EL (cell line): ENCODE measurements around the gene NT5C2.

Experiments used
- DNase-seq: peaks from one replicate; pipeline ENCODE4 v3.0.0-alpha.2; 2016

Gene NT5C2

DNA sequence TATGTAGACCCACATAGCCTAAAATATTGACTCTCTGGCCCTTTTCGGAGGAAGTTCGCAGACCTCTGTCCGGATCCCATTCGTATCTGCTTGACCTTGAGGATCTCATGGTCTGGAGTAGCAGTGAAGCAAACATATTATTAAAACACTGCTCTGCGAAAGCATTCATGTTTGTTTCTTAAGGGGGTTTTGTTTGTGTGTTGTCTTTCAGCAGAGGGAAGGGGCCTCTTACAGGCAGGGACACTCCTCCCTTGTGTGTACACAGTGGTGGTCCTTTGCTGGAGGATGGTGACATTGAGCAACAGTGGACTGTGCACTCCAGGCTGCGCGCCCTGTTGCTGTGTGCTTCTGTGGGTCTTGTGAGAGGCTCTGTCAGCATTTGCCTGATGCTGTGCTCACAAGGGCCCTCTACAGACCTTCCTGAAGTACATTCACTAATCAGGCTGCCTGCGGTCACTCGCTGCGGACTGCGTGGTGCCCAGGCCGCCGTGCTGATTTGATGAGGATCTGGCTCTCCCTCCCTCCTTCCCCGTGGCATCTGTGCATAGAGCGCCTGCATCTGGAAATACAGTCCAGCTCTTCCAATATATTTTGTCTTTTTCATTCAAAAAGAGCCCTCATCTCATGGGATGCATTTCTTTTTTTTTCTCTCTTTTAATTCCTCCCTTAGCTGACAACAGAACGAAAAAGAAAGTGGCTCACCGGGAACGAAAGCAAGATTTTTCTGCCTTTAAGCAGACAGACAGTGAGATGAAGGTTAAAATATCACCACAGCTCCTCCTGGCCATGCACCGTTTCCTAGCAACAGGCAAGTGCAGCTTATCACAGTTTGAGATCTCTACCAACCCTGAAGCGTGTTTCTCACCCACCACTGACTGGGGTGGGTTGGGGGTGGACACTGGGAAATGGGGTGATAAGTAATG is 139.2 kb downstream of the NT5C2 start:
- peak; percentile 49 for DNase-seq

DNA sequence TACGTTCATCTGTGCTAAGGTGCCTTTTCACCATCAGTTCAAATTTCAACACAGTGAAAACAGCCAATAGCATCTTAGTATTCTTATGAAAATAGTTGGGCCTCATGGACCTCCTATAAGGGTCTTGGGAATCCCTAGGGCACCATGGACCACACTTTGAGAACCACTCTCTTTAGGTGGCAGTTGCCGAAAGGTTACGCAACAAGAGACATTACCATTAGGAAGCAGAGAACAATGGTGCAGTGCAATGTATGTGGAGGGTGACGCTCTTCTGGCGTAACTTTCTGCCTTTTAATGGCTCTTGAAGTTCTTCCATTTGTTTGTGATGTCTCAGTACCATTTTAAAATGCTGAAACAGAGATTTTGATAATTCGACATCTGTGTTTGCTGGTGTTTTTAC is 143.8 kb downstream of the NT5C2 start:
- no peak for DNase-seq

DNA sequence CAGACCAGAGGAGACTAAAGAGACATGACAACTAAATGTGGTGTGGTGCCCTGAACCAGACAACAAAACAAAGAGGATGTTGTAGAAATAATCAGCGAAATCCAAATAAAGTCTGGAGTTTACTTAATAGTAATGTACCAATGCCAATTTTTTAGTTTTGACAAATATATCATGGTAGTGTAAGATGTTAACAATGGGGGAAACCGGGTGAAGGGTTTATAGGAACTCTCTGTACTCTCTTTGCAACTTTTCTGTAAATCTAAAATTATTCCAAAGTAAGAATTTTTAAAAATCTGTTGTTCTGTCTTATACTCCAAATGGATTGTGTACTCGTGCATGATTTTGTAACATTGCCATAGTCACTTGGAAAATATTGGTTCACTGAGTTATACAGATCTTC is 145.7 kb downstream of the NT5C2 start:
- DNase-seq = no peak

DNA sequence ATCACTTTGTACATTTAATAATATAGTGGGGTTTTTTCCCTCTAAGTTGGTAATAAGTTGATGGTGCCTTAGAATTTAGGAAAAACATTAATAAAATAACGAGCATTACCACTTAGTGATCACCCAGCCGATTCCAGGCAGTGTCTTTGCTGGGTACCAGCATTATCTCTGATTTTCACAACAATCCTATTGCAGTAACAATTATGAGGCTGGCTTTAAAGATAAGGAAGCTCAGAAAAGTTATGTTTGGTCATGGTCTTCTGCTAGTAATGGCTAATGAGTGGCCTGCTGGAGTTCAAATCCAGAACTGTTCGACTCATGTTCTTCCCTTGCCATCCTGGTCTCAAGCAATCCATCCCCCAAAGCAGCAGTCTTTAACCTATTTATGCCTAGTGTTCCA is 147.1 kb downstream of the NT5C2 start:
- no peak for DNase-seq

DNA sequence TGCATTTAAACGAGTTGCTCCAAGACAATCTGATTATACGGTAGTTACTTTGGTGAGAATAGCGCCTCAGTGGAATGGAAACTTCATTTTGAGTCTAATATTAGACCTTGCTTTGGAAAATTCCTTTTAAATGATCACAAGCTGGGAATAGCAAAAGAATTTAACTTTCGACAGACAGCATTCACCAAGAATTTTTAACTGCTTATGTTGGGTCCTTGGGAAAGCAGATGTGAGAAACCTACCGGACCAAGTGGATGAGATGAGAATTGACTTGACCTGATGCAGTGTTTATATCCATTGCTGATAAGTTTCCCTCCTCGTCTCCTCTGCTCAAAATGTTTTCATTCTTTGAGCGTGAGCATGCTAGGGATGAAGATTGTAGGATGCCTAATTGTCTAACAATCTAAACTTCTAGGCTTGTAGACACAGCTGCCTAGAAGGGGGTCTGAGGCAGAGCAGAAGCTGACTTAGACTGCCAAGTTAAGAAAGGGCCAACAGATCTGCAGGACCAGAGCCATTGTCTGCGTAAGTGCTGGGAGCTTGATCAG is 148.1 kb downstream of the NT5C2 start:
- DNase-seq = peak; percentile 63

DNA sequence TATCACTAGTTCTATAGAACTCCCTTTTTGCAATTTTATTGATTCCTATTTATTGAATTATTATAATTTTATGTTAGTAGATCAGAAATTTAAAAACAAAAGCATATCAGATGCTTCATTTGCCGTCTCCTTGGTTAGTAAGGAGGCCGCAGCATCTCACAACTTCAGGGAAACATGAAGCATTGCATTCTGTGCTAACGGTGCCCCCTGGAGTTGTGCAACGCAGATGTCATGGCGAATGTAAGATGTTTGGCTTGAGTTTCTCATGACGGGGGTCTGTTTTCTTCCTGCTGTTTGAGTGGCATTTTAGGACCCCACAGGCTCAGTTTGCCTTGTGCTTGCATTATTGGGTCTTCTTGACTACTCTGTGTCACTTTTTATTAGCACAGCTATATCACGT is 150.2 kb downstream of the NT5C2 start:
- DNase-seq = no peak

DNA sequence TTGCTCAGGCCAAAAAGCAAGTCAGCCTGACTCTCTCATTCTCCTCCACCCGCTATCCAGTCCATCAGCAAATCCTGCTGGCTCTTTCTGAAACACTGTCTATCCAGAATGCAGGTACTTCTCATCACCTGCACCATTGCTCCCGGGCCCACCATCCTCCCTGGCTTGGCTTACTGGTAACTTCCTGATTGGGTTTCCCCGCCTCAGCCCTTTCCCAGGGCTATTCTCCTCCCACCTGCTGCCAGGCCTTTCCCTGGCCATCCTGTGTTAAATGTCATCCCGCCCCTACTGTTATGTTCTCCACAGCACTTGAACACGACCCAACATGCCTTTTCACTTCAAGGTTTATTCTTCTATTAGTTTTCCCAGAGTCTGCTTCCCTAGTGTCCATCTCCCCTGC is 150.9 kb downstream of the NT5C2 start:
- DNase-seq = no peak

DNA sequence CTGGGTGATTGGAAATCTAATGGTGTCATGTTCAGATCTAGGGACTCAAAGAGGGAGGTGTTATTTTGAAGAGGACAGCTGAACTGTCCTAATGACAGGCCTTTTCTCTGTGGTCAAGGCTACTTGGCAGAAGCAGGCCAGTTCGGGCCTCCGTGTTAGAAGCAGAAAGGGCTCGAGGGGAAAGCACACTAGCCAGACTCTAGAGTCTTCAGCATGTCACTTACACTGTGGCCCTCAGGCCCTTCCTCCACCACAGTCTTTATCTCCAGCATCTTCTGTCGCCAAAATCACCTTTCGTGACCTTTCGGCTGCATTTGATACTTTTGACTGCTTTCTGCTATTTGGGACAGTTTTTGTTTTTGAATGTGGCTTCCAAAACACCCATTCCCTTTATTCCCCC is 151.7 kb downstream of the NT5C2 start:
- no peak for DNase-seq

DNA sequence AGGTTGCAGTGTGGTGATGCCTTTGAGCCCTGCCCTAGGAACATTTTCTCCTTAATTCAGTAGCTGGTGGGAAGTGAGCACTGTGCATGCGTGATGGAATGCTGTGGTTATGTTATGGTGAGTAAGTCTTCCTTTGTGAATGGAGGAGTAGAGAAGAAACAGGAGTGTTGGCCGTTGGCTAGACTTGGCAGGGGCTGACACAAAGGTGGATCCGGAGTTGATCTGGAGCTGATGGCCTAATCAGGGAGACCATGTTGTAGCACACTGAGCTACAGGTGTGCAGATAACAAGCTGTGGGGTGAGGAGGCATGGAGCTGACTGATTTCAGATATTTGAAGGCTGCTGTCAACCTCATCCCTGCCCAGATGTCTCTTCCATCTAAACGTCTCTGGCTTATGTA is 152.7 kb downstream of the NT5C2 start:
- DNase-seq = peak; percentile 79

DNA sequence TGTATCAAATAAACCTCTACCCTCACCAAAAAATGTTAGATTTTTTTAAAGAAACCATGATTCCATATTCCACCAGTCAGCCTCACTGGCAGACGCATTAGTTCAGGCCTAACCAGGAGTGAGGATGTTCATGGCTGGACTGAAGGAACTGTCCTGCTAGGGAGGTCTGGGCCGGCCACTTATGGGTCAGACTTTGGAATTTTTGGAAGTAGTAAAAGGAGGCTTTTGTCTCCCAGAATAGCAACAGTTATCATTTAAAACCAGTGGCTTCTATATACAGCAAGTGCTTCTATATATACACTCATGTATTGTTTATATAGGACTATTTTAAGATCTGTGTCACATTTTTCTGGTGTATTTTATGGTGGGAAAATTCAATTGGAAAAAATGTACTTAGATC is 154.5 kb downstream of the NT5C2 start:
- DNase-seq = no peak
